ENCODE results near the gene UBE2J1. TPM values are rescaled to one million over a fixed set of nuclear protein-coding genes. Genes with fewer than 3 reads are reported as not detected.

Gene UBE2J1
- total RNA-seq (2014; rRNA removed) (22.4 and 23.2 TPM in 2 replicates), Bru-seq, nascent RNA (percentile 77 among the genes with signal in this experiment), BruChase-seq, experiment 1, labeled RNA remaining after a 6-hour chase (percentile 86 among the genes with signal in this experiment), BruChase-seq, experiment 2, labeled RNA remaining after a 2-hour chase (percentile 78 among the genes with signal in this experiment)
- long read RNA-seq, full-length matches to known transcripts: 48 of 76 reads
- long read RNA-seq, partial matches to known transcripts: 7 of 76 reads
- long read RNA-seq, other reads (novel, unspliced or antisense): 21 of 76 reads

- Histone ChIP-seq H3K9ac (ENCODE audit: low read length) (peak within 1 kb of the TSS; percentile 98), H3K36me3 (ENCODE audit: low read depth, low read length) (no peaks in the 10 kb centered on the region), H3K4me3 (ENCODE audit: low read length) (peak within 1 kb of the TSS; percentile 87), H3K9me3 (ENCODE audit: low read length) (no peaks in the 10 kb centered on the region), H3K4me1 (ENCODE audit: insufficient read depth, low read length) (peaks cover 10% of the 10 kb centered on the region; the same call in 1 of the 2 replicates), H3F3A (ENCODE audit: low read length, unreplicated experiment) (no peaks in the 10 kb centered on the region), H3K27me3 (ENCODE audit: low read length) (no peaks in the 10 kb centered on the region), H4K20me1 (ENCODE audit: low read length) (peaks cover 29% of the 10 kb centered on the region), H3K9me2 (replicated peaks; ENCODE audit: low read length) (no peaks in the 10 kb centered on the region), H2AFZ (ENCODE audit: low read length) (peak within 1 kb of the TSS; percentile 86), H3K27ac (ENCODE audit: low read length) (peak within 1 kb of the TSS; percentile 64), H3K4me2 (ENCODE audit: low read length) (peak within 1 kb of the TSS; percentile 92), H3K79me2 (ENCODE audit: low read length) (peaks cover 50% of the 10 kb centered on the region)
- DNase-seq (peak; percentile 82), ATAC-seq (peak; percentile 93)
- POLR2A ChIA-PET (ENCODE audit: unreplicated experiment): interaction anchor here (0.6 kb wide), 2 partner anchors 270 to 272 kb away, joined by 3 read pairs; partner anchors contain the start of gene PNRC1
- TF ChIP-seq CTCF (conservative IDR thresholded peaks at IDR 0.05; ENCODE audit: low read depth, low read length): no peak
- CTCF ChIA-PET: interaction anchor here (0.7 kb wide), 1 partner anchor 233 kb away, joined by 3 read pairs; no protein-coding TSS in a partner anchor
- no TSS peak for BruUV-seq (replicated peaks)
- intact Hi-C loops (cut with micrococcal nuclease): loop anchor here (1.0 to 5.0 kb wide), 2 partner anchors 54 to 110 kb away; no protein-coding TSS in a partner anchor
Measured at GRCh38 chr6:89352278-89353117, at the start of gene UBE2J1. UBE2J1 (minus strand) TSS chr6:89352722; CDS start chr6:89352569, 153 bp downstream.

- H3K27ac ChIP-seq (ENCODE audit: low read length): no peak overlapping the region
- H3K9me2 ChIP-seq (replicated peaks; ENCODE audit: low read length): no peaks in the 10 kb centered on the region
- H3F3A ChIP-seq (ENCODE audit: low read length, unreplicated experiment): no peaks in the 10 kb centered on the region
- CTCF ChIA-PET: no interaction called here
- DNase-seq: no peak
- H3K9me3 ChIP-seq (ENCODE audit: low read length): no peaks in the 10 kb centered on the region
- intact Hi-C loops (cut with micrococcal nuclease): no loop called here
- H3K36me3 ChIP-seq (ENCODE audit: low read depth, low read length): no peaks in the 10 kb centered on the region
- POLR2A ChIA-PET (ENCODE audit: unreplicated experiment): no interaction called here
- TF ChIP-seq EZH2phosphoT487 (IDR thresholded peaks at IDR 0.05; ENCODE audit: borderline replicate concordance, low read length): no peak
- H3K79me2 ChIP-seq (ENCODE audit: low read length): no peaks in the 10 kb centered on the region
- H3K27me3 ChIP-seq (ENCODE audit: low read length): no peaks in the 10 kb centered on the region
- no peaks in the 10 kb centered on the region for H4K20me1 ChIP-seq (ENCODE audit: low read length)
- no peak overlapping the region for H3K4me2 ChIP-seq (ENCODE audit: low read length)
- H2AFZ ChIP-seq (ENCODE audit: low read length): no peak overlapping the region
- H3K4me3 ChIP-seq (ENCODE audit: low read length): no peak overlapping the region
- H3K9ac ChIP-seq (ENCODE audit: low read length): no peak overlapping the region
- no TSS peak for BruUV-seq (replicated peaks)
- H3K4me1 ChIP-seq (ENCODE audit: insufficient read depth, low read length): no peaks in the 10 kb centered on the region
- no peak for ATAC-seq
Measured at GRCh38 chr6:89400912-89401399, 48.4 kb upstream of the UBE2J1 start.

- TF ChIP-seq CTCF (conservative IDR thresholded peaks at IDR 0.05; ENCODE audit: low read depth, low read length): no peak
- no peak for TF ChIP-seq EZH2phosphoT487 (IDR thresholded peaks at IDR 0.05; ENCODE audit: borderline replicate concordance, low read length)
- TF ChIP-seq EZH2 (IDR thresholded peaks at IDR 0.05; ENCODE audit: low read length, unreplicated experiment): no peak
- H3F3A ChIP-seq (ENCODE audit: low read length, unreplicated experiment): no peaks in the 10 kb centered on the region
- H3K4me3 ChIP-seq (ENCODE audit: low read length): no peak overlapping the region
- no peaks in the 10 kb centered on the region for H3K36me3 ChIP-seq (ENCODE audit: low read depth, low read length)
- H3K9ac ChIP-seq (ENCODE audit: low read length): no peak overlapping the region
- DNase-seq (no peak), ATAC-seq (no peak)
- H3K9me3 ChIP-seq (ENCODE audit: low read length): no peaks in the 10 kb centered on the region
- no peaks in the 10 kb centered on the region for H3K27me3 ChIP-seq (ENCODE audit: low read length)
- ChIA-PET CTCF (no interaction called here), POLR2A (ENCODE audit: unreplicated experiment) (no interaction called here)
- no peaks in the 10 kb centered on the region for H4K20me1 ChIP-seq (ENCODE audit: low read length)
- H2AFZ ChIP-seq (ENCODE audit: low read length): no peak overlapping the region
- intact Hi-C loops (cut with micrococcal nuclease): no loop called here
- no TSS peak for BruUV-seq (replicated peaks)
- H3K27ac ChIP-seq (ENCODE audit: low read length): no peak overlapping the region
- H3K79me2 ChIP-seq (ENCODE audit: low read length): no peaks in the 10 kb centered on the region
- H3K4me2 ChIP-seq (ENCODE audit: low read length): no peak overlapping the region
- H3K9me2 ChIP-seq (replicated peaks; ENCODE audit: low read length): no peaks in the 10 kb centered on the region
- no peaks in the 10 kb centered on the region for H3K4me1 ChIP-seq (ENCODE audit: insufficient read depth, low read length)
Measured at GRCh38 chr6:89400050-89400449, 47.5 kb upstream of the UBE2J1 start.
